ENCODE measurements around the gene ZIC4.

Gene ZIC4

DNA sequence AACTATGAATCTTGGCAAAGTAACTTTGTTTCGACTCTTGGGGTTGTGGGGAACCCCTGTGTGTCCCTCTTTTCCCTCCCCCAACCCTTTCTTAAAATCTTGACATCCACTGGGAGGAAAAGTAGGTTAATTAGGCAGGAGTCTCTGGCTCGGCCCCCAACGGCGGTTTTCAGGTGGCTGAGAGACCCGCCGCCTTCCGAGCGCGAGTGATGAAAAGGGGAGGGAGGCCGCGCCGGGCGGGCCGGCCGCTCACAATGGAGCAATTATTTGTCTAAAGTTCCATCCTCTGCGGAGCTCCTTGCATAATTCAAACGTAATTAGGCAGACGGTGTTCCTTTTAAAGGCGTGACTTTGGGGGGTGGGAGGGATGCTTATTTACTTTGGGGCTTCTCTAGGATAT, 51.7 kb downstream of the ZIC4 start:
- DNase-seq (ENCODE audit: low read depth), result no peak

DNA sequence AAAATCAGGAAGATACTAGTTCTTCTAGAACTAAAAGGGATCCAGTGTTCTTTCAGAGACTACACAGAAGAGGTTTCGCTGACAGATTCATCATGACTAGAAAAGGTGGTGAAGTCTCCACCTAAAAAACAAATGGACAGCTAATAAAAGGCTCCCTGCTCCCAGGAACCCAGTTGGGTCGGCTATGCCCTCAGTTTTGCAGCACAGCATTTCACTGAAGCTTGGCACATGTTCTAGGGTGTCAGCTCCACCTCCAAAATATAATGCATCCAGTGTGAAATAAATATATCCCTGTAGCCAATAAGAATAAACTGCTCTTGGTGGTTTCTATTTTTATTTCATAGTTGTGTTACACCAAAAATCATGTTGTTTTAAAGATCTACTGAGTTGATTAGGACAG, 55.0 kb downstream of the ZIC4 start:
- no peak for DNase-seq (ENCODE audit: low read depth)

DNA sequence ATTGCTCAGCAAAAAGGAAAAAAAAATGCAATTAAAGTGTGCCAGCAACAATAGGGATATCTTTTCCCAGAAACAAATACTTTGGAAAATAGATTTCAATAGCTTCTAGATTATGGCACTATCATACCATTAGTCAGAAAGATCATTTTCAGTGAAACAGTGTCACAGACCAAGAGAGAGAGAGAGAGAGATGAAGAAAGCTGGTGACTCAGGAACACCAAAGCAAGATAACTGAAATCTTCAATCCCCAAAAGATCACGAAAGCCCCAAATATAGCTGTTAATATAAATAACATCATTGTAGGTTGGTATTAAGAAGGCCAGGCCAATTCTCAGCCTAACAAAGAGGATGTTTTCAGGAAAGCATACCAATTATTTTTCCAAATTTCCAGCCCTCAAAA, 57.4 kb downstream of the ZIC4 start:
- no peak for DNase-seq (ENCODE audit: low read depth)

DNA sequence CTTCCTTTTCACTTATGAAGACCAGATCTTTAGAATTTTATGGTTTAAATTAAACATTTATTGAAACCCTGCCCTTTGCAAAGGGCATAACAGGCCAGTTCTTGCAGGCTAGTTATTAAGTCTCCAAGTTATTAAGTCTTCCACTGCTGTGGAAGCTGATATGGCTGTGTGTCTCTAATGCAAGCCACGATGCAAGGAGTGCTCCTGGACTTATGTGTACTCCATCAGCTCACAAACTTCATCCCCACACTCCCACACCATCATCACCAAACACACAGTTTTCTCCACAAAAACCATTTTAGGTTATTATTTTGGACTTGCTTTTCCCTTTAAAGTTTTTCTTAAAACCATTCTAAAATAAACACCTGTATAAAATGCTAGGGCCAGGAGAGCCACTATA, 62.4 kb downstream of the ZIC4 start:
- DNase-seq (ENCODE audit: low read depth), result no peak

DNA sequence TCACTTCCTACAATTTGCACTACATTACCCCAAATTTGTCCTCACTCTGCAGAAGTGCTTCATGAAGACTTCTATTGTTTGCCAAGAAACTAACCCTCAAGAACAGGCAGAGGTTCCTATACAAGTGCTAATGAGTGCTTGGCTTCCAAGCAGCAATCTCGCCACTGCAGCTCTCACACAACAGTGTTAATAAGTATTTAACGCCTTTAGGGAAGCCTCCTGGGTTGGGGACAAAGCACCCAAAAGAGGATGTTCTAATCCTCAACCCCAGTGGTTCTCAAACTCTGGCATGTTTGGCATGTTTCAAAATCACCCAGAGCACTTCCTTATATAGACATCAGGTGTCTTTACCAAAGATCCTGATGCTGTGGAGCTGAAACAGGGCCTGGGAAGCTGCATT, 64.6 kb downstream of the ZIC4 start:
- DNase-seq (ENCODE audit: low read depth), result no peak

DNA sequence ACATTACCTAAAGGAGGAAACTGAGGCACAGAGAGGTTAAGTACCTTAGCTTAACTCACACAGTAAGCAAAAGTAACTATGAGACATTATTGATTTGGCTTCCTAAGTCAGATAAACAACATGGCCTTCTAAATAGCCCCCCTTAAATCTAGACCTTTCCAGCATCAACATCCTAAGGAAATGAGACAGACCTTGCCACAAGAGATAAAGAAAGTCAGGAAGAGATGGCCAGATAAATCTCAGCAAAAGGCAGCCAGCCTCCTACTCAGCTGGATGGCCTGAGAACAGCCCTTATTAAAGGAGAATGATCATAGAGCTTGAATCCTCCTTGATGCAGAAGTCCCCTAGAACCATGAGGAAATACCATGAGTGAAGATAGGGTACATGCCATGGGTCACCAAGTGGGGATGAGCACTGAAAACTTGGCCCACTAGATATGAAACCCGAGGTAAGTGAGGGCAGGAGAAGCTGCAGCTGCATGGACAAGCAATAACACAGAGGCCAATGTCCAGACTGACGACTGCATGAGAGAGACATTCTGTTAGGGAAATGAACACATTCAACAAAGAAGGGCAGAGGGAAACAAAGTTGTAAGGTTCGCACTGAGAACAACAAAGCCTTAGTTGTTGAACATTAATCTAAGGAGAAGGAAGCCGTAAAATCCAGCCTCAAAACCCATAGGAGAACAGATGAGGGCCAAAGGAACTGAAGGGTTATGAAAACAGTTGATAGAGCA, 69.6 kb downstream of the ZIC4 start:
- no peak for DNase-seq (ENCODE audit: low read depth)
